Stimulated activated CD4-positive, alpha-beta T cell treated with anti-CD3 and anti-CD28 coated beads, Interleukin-4, amount 100 ng/mL, for 48 hours (primary cell): Measurements from ENCODE around the gene SIL1.
"Not testable (repeated sequence)": the region's sequence is repeated elsewhere in the genome, so short reads cannot be mapped to it uniquely, and the experiment has no call there.

Experiments used
- DNase-seq, 2 donors: peaks; one replicate each; pipeline ENCODE4 v3.0.0-alpha.2; 2020; ENCODE audit warnings: low read depth in 2 of 2

SIL1 gene

DNA sequence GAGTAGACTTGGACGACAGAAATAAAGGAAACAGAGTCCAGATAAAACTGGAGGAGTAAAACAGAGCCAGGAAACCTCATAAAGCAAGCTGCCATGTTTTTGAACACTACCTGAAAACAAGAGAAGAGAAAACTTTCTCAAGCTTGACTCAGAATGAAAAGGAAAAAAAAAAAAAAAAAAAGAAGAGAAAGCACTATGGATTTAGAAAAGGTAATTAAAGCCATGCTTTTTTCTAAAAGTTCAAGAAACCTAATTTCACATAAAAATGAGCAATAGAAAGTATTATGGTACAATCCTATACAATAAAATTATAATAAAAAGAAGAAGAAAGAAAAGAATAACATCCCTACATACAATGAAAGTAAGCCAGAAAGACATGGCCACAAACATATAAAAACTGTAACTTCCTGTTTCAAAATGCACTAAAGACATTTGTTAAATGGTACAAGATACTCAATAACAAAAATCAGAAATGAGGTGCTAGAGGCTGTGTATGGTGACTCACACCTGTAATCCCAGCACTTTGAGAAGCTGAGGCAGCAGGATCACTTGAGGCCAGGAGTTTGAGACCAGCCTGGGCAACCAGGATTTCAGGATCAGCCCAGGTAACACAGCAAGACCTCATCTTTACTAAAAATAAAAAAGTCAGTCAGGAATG is 129.5 kb downstream of the SIL1 start:
- DNase-seq, result no peak

DNA sequence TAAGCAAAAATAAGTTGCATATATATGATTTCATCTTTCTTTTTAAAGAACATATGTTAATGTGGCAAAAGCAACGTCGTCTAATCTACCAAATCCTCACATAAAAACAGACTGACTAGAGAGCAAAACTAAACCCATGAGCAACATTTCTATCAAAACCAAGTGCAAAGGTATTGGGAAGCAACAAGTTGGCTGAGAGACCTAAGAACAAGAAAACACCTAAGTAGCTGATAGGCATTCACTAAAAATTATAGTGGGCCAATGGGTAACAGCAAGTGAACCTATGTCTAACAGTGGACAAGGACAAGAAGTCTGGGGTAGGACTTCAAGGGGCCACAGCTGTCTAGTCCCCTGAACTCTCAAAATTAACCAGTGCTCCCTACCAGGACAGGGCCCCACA is 130.1 kb downstream of the SIL1 start:
- DNase-seq, result no peak

DNA sequence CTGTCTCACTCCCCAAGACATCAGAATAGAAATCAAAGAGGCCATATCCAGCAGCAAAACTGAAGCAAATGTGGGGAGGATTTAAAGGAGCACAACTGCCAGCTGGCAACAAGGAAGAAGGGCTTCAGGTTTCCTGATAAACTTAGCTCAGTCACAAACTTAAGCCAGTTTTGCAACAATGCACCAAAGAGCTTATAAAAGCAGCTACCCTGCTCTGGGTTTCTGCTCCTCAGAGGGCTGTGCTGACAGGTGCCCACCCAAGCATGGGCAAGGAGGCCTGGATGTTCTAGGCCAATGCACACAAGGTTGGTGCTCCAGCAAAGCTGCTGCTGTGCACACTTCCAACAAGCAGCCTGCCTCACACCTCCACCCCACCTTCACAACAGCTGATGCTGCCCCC is 132.9 kb downstream of the SIL1 start:
- DNase-seq, result no peak

DNA sequence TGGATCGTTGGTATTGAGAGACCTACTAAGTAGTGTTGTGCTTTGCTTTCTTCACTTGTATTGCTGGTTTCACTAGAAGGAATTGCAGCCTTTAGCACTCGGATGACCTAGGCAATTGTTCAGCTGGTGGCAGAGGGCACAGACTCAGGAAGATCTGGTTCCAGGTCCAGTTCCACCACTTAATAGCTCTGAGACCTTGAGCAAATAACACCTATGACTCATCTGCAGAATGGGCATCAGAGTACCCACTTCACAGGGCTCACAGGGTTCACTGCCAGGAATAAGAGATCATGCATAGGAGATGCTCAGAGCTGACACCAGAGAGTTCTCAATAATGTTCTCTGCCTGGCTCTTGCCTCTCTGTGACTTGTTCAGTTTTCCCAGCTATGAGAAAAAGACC is 133.6 kb downstream of the SIL1 start:
- no peak for DNase-seq

DNA sequence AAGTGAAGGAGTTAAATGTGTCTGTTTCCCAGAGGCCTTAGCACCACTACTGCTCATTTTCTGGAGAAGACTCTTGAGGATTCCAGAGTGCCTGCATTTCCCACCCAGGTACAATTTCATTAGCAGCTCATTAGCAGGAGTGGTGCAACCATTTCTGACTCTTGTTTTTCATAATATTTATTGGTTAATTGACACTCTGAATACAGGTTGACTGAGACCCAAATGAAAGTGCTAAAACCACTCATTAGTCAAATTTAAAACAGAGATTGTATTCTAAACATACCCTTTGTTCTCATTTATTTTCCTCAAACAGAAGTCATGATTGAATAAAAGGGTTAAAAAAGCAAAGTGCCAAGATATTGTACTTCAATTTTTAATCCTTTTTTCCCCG is 134.5 kb downstream of the SIL1 start:
- DNase-seq, result no peak

DNA sequence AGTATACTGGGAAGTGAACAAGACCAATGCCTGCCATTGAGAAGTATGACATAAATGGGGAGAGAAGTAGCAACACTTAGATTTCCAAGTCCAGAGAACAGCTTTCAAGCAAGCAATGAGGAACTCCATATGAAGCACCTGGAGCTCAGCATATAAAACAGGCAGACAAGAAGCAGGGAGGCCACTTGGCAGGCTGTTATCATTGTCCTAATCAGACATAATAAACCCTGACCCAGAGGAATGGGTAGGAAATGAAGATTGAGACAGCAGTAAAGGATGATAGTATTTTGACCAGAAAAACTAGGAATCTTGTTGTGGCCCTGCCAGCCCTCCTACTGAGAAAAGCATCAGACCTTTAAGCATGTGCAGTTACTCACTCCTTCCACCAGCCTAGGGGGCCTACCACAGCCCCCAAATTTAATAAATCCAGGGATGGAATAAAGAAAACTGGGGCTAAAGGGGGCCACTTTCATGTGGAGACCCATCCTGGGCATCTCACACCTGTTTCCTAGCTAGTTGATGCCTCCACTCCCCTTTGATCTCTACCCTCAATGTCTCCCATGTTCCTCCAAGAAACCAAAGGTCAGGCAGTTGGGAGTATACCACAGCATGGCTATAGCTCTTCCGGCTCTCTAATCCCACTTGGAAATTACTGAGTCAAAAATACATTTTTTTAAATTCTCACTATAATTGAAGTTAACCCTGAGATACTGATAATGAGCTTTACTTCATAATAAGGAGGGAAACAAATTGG is 135.1 kb downstream of the SIL1 start:
- no peak for DNase-seq

DNA sequence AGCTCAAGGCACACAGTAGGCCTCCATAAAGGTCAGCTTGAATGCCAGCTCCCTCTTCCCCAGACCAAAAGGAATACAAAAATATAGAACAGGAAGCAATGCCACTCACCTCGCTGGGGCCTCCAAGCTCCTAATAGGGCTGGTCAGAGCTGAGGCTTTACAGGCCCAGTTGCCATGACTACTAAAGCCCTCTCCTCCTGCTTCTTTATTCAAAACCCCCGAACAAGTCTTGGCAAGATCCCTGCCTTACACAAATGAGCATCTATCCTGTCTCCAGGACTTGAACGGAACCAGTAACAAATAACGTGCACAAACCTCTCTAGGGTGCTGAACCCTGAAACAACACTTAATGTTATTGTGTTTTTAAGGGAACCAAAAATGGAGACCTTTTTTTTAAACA is 136.3 kb downstream of the SIL1 start:
- no peak for DNase-seq

DNA sequence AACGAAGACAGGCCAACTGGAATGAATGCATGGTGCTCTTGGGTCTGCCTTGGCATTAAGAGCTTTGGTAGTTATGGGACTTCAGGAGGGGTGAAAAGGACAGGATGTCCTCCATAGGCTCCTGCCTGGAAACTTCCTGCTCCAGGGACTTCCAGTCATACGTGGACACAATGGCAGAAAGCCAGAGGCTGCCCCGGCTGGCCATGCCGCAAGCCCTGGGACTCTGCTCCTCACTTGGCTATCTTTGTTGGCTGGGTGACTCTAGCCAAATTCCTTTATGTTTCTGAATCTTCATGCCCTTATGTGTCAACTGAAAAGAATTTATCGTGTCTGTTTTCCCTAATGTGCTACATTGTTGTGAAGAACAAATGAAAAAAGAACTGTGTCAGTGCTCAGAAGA is 136.9 kb downstream of the SIL1 start:
- DNase-seq, result no peak

DNA sequence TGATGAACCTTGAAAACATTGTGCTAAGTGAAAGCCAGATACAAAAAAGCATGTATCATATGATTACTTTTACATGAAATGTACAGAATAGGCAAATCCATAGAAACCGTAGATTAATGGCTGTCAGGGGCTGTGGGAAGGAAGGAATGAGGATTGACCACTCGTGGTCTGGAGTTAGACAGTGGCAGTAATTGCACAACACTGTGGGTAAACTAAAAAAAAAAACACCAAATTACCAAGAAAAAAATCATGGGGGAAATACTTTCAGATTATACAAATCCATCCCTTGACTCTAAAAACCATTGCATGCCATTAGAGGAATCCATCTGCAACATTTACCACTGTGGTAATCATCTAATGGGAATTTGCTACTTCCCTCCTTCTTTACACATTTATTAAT is 140.0 kb downstream of the SIL1 start:
- no peak for DNase-seq

DNA sequence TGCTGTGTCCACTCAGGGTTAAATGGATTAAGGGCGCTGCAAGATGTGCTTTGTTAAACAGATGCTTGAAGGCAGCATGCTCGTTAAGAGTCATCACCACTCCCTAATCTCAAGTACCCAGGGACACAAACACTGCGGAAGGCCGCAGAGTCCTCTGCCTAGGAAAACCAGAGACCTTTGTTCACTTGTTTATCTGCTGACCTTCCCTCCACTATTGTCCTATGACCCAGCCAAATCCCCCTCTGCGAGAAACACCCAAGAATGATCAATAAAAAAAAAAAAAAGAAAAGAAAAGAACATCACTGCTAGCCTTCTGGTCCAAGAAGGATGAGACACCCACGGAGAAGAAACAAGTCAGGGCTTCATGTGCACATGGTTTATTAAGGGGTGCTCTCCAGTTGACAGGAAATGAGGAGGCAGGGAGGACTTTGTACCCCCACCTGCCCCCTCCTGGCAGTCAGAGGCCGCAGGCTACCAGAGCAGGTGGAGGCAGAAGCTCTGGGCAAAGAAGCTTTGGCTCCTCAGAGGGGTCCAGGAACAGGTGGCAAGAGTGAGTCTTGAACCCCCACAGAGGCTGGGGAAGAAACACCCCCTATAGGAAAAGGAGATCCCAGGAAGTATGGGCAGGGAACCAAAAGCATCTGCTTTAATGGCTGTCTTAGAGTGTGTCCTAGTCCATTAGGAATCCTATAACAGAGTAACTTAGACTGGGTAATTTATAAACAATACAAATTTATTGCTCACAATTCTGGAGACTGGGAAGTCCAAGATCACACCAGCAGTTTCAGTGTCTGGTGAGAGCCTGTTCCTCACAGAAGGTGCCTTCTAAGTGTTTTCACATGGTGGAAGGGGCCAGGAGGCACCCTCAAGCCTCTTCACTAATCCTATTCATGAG is 140.9 kb downstream of the SIL1 start:
- DNase-seq, result not testable (repeated sequence)

DNA sequence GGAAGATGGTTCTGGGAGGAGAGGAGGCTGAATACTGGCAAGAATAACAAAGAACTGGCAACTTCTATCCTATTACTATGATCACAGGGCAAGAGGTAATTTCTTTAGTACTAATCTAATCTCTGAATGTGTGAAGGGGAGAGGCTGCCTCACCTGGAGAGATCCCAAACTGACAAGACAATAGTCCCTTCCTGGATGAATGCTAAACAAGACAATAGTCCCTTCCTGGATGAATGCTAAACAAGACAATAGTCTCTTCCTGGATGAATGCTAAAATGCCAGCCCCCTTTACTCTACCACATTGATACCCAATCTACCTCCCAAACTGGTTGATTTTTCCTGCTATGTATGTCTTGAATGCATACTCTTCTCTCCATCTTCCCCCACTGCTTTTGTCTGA is 145.2 kb downstream of the SIL1 start:
- DNase-seq, result no peak

DNA sequence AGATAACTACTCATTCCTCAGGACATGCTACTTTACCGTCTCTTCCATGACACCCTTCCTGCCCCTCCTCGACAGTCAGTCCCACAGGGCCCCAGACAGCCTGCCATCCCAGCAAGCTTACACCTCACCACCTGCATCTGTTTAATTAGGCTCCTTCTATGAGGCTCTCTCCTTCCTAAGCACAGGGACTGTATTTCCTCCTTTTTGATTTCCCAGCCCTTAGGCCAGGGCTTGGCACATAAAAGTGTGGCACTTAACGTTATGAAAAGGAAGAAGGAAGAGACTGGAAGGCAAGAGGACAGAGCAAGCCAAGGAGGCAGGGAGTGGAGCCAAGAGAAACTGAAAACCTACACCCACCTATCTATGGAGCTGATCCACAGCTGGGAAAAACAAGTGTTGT is 146.8 kb downstream of the SIL1 start:
- DNase-seq, result no peak

DNA sequence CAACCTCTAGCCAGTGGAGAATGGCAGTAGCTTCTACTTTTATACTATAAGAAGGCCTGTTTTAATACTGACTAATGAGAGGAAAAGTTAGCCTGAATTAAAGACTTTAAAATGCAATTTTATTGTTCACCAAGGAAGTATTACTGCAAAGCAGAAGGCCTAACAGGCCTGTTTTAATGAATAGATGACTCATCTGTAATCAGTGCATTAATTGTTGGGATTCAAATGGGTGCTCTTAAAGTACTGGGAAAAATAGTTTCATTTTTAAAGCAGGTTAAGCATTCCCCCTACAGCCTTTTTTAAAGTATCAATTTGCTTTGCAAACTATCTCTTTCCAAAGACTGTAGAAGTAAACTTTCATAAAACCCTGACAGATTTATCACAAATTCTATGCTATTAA is 147.7 kb downstream of the SIL1 start:
- no peak for DNase-seq

DNA sequence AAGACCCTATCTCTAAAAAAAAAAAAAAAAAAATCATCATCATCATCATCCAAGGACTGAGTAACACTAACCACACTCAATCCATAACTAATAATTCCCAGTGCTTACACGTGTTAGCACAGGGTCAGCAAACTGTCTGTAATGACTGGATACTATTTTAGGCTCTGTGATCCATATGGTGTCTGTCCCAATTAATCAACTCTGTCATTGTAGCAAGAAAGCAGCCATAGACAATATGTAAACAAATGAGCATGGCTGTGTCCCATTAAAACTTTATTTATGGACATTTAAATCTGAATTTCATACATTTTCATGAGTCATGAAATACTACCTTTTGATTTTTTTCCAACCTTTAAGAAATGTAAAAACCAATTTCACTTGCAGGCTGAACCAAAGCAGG is 148.4 kb downstream of the SIL1 start:
- DNase-seq, result no peak

DNA sequence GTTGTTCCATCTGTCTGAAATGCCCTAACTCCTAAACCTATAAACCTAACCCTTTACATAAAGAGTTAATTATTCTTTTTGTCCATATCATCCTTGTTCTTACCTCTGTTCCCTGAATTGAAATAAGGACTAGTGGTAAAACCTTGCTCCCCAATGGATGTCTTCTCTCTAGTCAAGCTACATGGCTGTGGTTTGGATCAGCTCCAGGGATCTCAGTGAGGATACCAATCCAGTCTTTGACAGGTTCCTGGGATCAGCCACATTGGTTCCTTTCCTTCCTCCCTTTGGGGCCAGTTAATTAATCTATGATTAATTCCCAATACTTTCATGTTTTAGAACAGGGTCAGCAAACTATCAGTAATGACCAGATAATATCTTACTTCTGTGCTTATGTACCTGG is 151.6 kb downstream of the SIL1 start:
- DNase-seq, result no peak

DNA sequence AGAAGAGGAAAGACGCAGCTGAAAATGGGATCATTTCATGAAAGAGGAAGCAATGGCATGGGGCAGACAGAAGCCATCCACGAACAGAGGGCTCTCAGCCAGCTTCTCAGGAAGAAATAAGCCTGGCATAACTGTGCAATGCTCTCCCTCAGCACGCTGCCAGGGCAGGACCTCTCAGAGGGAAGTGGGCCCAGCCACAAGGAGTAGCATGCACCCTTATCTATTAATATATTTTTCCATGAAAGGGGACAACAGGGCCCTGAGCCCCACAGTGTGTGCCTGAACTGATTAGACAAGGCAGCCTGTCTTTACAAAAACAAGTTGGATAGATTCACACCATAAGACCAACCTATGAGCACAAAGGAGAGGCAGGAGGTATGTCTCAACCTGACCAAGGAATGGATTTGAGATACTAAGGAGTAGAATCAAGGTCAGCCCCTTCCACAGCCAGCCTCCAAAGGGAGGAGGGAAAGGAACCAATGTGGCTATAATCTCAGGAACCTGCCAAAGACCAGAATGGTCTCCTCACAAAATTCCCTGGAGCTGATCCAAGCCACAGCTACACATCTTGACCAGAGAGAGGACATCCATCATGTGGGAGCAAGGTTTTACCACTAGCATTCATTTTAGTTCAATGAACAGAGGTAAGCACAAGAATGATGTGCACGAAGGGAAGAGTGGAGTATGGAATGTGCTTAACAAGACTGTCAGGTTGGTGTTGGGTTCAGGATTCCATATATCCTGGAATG is 154.8 kb downstream of the SIL1 start:
- DNase-seq, result no peak

DNA sequence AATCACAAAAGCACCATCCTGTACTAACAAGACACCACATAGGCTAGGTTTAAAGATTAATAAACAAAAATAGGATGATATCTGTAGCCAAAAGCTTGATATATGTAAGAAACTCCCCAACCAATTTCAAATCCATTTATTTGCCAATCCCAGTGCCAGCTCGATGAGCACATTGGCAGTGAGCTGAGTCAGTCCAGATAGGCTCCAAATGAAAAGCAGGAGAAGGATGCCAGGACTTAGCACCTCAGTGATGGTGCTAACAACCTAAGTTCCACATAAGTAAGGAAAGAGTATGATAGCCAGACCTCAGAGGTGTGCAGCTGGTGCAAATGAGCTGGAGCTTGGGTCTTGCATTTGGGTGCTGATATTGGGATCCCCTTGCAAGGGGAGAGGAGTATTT is 158.1 kb downstream of the SIL1 start:
- no peak for DNase-seq

DNA sequence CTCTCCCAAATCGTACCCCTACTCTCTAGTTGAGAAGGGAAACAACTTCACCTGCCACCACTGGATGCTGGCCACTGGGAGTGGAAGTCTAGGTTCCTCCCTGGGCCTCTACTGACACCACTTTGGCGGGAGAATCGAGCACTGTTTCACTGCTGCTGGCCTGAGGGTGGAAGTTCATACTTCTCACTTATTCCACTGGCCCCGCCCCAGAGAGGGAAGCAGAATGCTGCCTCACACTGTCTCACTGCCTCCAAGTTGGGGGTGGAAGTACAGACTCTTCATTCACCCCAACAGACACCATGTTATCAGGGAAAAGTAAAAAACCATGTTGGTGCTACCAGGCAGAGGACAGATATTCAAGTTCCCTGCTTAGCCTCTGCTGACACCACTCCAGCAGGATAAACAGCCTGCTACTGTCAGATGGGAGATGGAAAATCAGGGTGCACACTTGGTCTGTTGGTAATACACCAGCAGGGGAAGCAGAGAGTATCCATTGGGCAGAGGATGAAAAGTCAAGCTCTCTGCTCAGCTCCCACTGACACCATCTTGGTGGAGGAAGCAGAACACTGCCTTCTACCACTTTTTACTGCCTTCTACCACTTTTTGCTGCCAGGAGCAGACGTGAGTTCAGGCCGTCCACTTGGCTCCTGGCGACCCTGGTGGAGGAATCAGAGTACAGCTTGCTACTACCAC is 159.4 kb downstream of the SIL1 start:
- no peak for DNase-seq

DNA sequence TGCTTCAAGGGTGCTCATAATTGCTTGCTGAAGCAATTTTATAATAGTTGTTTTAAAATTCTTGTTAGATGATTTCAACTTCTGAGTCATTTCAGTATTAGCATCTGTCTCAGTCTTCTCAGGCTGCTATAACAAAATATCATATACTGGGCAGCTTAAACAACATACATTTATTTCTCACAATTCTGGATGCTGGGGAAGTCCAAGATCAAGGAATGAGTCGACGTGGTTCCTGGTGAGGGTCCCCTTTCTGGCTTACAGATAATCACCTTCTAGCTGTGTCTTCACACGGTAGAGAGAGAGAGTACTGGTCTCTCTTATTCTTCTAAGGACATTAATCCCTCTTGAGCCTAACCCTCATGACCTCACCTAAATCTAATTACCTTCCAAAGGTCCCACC is 160.4 kb downstream of the SIL1 start:
- no peak for DNase-seq

DNA sequence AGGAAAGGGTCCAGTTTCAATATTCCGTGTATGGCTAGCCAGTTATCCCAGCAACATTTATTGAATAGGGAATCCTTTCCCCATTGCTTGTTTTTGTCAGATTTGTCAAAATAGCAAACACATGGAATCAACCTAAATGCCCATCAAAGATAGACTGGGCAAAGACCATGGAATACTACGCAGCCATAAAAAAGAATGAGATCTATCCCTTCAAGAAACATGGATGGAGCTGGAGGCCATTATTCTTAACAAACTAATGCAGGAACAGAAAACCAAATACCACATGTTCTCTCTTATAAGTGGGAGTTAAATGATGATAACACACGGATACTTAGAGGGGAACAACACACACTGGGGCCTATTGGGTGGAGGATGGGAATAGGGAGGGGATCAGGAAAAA is 161.8 kb downstream of the SIL1 start:
- DNase-seq, result not testable (repeated sequence)

DNA sequence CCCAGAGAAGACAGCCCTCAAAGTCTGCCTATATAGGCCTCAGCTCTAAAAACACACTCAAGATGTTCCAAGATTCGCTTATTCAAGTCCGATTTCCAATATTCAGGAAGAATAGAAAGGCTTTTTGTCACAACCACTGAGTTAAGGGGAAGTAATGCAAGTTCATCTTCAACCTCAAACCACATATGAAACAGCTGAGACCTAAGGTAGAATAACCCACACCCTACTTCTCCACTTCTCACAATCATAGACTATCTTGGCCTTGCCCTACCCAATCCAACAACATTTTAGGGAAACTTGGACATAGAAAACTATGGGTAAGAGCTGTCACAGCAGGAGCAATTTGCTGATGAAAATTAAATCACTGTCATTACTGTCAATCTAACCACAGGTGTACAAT is 171.0 kb downstream of the SIL1 start:
- no peak for DNase-seq
